Parathyroid adenoma (tissue), 2 donors: ENCODE data around the gene PJA1.

Source experiments
- H2AFZ ChIP-seq: fragments of 300-600 bp; sonication (generic); one replicate; pipeline ENCODE4 v1.7.0; 2017; ENCODE audit warnings: antibody characterized with exemption, mild to moderate bottlenecking
- H3K27ac ChIP-seq: fragments of 300-600 bp; sonication (generic); one replicate; pipeline ENCODE4 v1.7.0; 2017
- H3K27me3 ChIP-seq: fragments of 300-600 bp; sonication (generic); one replicate; pipeline ENCODE4 v1.7.0; 2017; ENCODE audit warnings: low read length; ENCODE audit not compliant: control insufficient read depth, insufficient read depth
- H3K36me3 ChIP-seq: fragments of 300-600 bp; sonication (generic); one replicate; pipeline ENCODE4 v1.7.0; 2017; ENCODE audit warnings: low read length; ENCODE audit not compliant: control insufficient read depth, insufficient read depth
- H3K4me1 ChIP-seq: fragments of 300-600 bp; sonication (generic); one replicate; pipeline ENCODE4 v1.7.0; 2017; ENCODE audit warnings: control low read depth
- H3K4me2 ChIP-seq: fragments of 300-600 bp; sonication (generic); one replicate; pipeline ENCODE4 v1.7.0; 2017; ENCODE audit warnings: low read length
- H3K4me3 ChIP-seq: fragments of 300-600 bp; sonication (generic); one replicate; pipeline ENCODE4 v1.7.0; 2017; ENCODE audit warnings: low read depth, low read length
- H3K79me2 ChIP-seq: fragments of 300-600 bp; sonication (generic); one replicate; pipeline ENCODE4 v1.7.0; 2017; ENCODE audit warnings: control low read depth
- H3K9ac ChIP-seq: fragments of 300-600 bp; sonication (generic); one replicate; pipeline ENCODE4 v1.7.0; 2017; ENCODE audit warnings: mild to moderate bottlenecking
- H3K9me3 ChIP-seq: fragments of 300-600 bp; sonication (generic); one replicate; pipeline ENCODE4 v1.7.0; 2017; ENCODE audit warnings: low read length; ENCODE audit not compliant: control insufficient read depth
- TF ChIP-seq, protein P1 (sequence below): fragments of 300-600 bp; sonication (generic); IDR thresholded peaks from one replicate; pipeline ENCODE4 v1.7.0; 2017; ENCODE audit warnings: antibody characterized with exemption, mild to moderate bottlenecking
- donor health status: primary hyperparathyroidism.

Gene PJA1

DNA sequence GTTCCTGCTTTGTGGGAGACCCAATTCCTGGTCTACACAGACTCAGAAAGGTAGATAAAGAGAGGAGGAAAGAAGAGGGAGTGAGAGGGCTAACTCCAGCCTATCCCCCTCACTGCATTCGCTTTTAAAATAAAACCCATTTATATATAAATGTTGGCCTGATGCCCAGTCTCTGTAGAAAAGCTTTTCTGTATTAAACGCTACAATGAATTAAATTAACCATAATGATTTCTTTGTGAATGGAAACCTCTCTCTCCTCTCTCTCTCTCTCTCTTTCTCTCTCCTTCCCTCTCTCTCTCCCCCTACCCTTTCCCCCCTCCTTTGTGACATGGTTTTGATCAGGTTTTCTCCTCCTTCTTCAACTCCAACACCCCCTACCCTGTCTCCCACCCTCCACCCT lies 34.8 kb downstream of the PJA1 start:
- Histone ChIP-seq H3K27me3 (no peaks in the 10 kb centered on the region), H2AFZ (no peak overlapping the region), H3K9ac (no peak overlapping the region), H3K79me2 (no peaks in the 10 kb centered on the region), H3K27ac (no peak overlapping the region), H3K9me3 (no peaks in the 10 kb centered on the region), H3K4me1 (peaks cover 13% of the 10 kb centered on the region), H3K4me2 (no peak overlapping the region), H3K4me3 (no peak overlapping the region), H3K36me3 (no peaks in the 10 kb centered on the region)
- TF ChIP-seq, protein P1, sequence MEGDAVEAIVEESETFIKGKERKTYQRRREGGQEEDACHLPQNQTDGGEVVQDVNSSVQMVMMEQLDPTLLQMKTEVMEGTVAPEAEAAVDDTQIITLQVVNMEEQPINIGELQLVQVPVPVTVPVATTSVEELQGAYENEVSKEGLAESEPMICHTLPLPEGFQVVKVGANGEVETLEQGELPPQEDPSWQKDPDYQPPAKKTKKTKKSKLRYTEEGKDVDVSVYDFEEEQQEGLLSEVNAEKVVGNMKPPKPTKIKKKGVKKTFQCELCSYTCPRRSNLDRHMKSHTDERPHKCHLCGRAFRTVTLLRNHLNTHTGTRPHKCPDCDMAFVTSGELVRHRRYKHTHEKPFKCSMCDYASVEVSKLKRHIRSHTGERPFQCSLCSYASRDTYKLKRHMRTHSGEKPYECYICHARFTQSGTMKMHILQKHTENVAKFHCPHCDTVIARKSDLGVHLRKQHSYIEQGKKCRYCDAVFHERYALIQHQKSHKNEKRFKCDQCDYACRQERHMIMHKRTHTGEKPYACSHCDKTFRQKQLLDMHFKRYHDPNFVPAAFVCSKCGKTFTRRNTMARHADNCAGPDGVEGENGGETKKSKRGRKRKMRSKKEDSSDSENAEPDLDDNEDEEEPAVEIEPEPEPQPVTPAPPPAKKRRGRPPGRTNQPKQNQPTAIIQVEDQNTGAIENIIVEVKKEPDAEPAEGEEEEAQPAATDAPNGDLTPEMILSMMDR: no peak

DNA sequence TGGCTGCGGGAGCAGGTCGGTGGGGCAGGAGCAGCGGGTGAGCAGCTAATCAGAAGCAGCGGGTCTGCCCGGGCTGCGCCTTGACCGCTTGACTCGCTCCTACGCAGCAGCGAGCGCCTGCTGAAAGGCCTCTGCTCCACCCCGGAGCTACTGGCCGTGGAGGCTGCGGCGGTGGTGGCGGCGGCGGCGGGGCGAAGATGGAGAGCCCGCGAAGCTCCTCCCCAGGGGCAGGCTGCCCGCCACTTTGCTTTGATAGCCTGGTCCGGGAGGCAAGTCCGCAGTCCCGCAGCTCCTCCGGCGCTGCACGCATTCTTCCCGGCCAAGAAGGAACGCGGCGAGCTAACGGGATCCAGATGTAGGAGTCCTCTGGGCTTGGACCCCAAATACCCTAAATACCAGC lies 36.7 kb downstream of the PJA1 start:
- Histone ChIP-seq H3K4me3 (no peak overlapping the region), H3K79me2 (no peaks in the 10 kb centered on the region), H2AFZ (no peak overlapping the region), H3K27me3 (no peaks in the 10 kb centered on the region), H3K9ac (no peak overlapping the region), H3K4me2 (no peak overlapping the region), H3K9me3 (no peaks in the 10 kb centered on the region), H3K36me3 (no peaks in the 10 kb centered on the region), H3K4me1 (peaks cover 8% of the 10 kb centered on the region), H3K27ac (no peak overlapping the region)
- TF ChIP-seq, protein P1: no peak

DNA sequence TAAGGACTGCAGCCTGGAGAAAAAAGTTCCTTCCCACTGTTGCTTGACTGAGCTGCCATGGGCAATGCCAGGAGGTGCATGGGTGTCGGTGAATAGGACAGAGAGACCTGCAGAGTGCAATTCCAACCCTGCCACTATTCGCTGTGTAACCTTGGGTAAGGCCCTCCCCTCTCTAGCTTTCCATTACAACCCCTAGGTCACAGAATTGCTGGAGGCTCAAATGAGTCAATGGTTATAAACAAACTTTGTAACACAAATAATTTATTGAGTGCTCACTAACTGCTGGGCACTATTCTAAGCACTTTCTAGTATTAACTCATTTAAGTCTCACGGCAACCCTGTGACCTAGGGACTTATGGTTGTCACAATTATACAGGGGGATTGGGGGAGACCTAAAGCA lies 37.8 kb downstream of the PJA1 start:
- H2AFZ ChIP-seq: no peak overlapping the region
- H3K9me3 ChIP-seq: no peaks in the 10 kb centered on the region
- peaks cover under 1% of the 10 kb centered on the region for H3K4me1 ChIP-seq
- H3K4me2 ChIP-seq: no peak overlapping the region
- no peaks in the 10 kb centered on the region for H3K27me3 ChIP-seq
- H3K79me2 ChIP-seq: no peaks in the 10 kb centered on the region
- H3K36me3 ChIP-seq: no peaks in the 10 kb centered on the region
- no peak overlapping the region for H3K27ac ChIP-seq
- TF ChIP-seq, protein P1: no peak
- no peak overlapping the region for H3K9ac ChIP-seq
- H3K4me3 ChIP-seq: no peak overlapping the region

DNA sequence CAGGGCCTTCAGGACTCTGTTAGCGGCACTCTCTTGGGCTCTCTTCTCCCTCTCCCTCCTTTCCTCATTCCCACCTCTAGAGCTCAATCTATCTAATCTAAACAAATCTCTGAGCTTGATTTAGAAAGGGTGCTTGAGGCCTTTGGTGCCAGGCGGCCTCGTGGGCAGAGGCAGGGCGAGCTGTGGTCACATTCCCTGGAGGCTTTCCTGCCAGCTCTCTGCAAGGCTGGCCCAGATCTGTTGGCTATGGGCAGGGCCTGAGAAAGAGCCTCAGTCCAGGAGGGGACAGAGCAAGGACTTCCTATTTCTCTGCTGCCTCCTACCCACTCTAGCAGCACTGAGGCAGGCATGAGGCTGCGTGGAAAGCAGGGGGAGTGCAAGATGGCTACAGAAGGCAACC lies 38.6 kb downstream of the PJA1 start:
- no peaks in the 10 kb centered on the region for H3K79me2 ChIP-seq
- H3K27ac ChIP-seq: no peak overlapping the region
- H3K9ac ChIP-seq: no peak overlapping the region
- H3K4me3 ChIP-seq: no peak overlapping the region
- no peaks in the 10 kb centered on the region for H3K36me3 ChIP-seq
- no peak overlapping the region for H3K4me2 ChIP-seq
- H3K4me1 ChIP-seq: no peaks in the 10 kb centered on the region
- no peaks in the 10 kb centered on the region for H3K9me3 ChIP-seq
- H2AFZ ChIP-seq: no peak overlapping the region
- TF ChIP-seq, protein P1: no peak
- no peaks in the 10 kb centered on the region for H3K27me3 ChIP-seq

DNA sequence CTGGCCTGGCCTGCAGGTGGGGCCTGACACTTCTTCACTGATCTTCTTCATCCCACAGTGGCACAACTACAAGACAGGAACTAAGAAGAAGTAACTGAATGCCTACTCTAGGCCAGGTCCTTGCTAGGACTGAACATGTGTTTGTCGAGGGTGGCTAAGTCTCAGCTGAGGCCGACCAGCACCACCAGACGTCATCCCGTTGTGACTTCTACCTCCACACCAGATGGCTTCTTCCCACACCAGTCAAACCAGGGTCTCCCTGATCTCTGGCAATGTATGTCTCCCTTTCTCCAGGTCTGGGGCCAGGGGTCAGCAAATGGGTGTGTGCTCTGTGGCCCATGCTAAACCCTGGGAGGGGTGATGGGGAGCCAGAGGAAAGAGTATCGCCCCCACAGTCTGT lies 40.2 kb downstream of the PJA1 start:
- no peaks in the 10 kb centered on the region for H3K36me3 ChIP-seq
- no peaks in the 10 kb centered on the region for H3K79me2 ChIP-seq
- H3K4me2 ChIP-seq: no peak overlapping the region
- H3K4me3 ChIP-seq: no peak overlapping the region
- no peaks in the 10 kb centered on the region for H3K9me3 ChIP-seq
- no peak overlapping the region for H2AFZ ChIP-seq
- no peak overlapping the region for H3K9ac ChIP-seq
- H3K4me1 ChIP-seq: no peaks in the 10 kb centered on the region
- TF ChIP-seq, protein P1: no peak
- H3K27ac ChIP-seq: no peak overlapping the region
- H3K27me3 ChIP-seq: no peaks in the 10 kb centered on the region
